GM23338 (cell line): ENCODE measurements around the gene SCNN1A. TPM values are rescaled to one million over a fixed set of nuclear protein-coding genes. Genes with fewer than 3 reads are reported as not detected.

Source experiments
- ATAC-seq: fragments of 200-7000 bp; cut with Tn5 transposase; 3 replicates; pipeline ENCODE4 v1.9.1; 2020
- DNase-seq: peaks from one replicate; pipeline ENCODE4 v3.0.0-alpha.2; 2015; ENCODE audit warnings: low spot score
- H2AFZ ChIP-seq: fragments of 200-600 bp; sonication (generic); 2 replicates; pipeline ENCODE4 v1.8.0; 2016; ENCODE audit warnings: antibody characterized with exemption, mild to moderate bottlenecking, moderate library complexity
- H3F3A ChIP-seq: fragments of 200-600 bp; sonication (generic); replicated peaks from 2 replicates; pipeline ENCODE4 v1.8.0; 2017; ENCODE audit warnings: antibody characterized with exemption, mixed run types, low read depth
- H3K27ac ChIP-seq: fragments of 200-600 bp; sonication (generic); 2 replicates; pipeline ENCODE4 v1.6.1; 2016; ENCODE audit warnings: low read depth
- H3K27me3 ChIP-seq: fragments of 200-600 bp; sonication (generic); 2 replicates; pipeline ENCODE4 v1.8.0; 2016; ENCODE audit warnings: mild to moderate bottlenecking, mixed run types, moderate library complexity; ENCODE audit not compliant: insufficient read depth
- H3K36me3 ChIP-seq: fragments of 200-600 bp; sonication (generic); 2 replicates; pipeline ENCODE4 v1.8.0; 2016; ENCODE audit warnings: mild to moderate bottlenecking; ENCODE audit not compliant: insufficient read depth
- H3K4me1 ChIP-seq: fragments of 200-600 bp; sonication (generic); 2 replicates; pipeline ENCODE4 v1.8.0; 2016; ENCODE audit warnings: mild to moderate bottlenecking, moderate library complexity; ENCODE audit not compliant: insufficient read depth
- H3K4me2 ChIP-seq: fragments of 200-600 bp; sonication (generic); 2 replicates; pipeline ENCODE4 v1.7.1; 2017; ENCODE audit warnings: mixed run types
- H3K4me3 ChIP-seq: fragments of 200-600 bp; sonication (generic); 2 replicates; pipeline ENCODE4 v1.6.1; 2016; ENCODE audit warnings: mixed run types
- H3K79me2 ChIP-seq: fragments of 200-600 bp; sonication (generic); replicated peaks from 2 replicates; pipeline ENCODE4 v1.8.0; 2017; ENCODE audit warnings: mild to moderate bottlenecking; ENCODE audit not compliant: insufficient read depth
- H3K9me2 ChIP-seq: fragments of 200-600 bp; sonication (generic); 2 replicates; pipeline ENCODE4 v1.8.0; 2017; ENCODE audit not compliant: insufficient read depth
- H4K20me1 ChIP-seq: fragments of 200-600 bp; sonication (generic); replicated peaks from 2 replicates; pipeline ENCODE4 v1.8.0; 2017; ENCODE audit warnings: mild to moderate bottlenecking; ENCODE audit not compliant: insufficient read depth
- H3K27ac Mint-ChIP-seq: 2 replicates; pipeline ENCODE4 v1.8.0; 2020; ENCODE audit warnings: inconsistent platforms, mild to moderate bottlenecking, moderate library complexity, mixed read lengths
- H3K27me3 Mint-ChIP-seq: 3 replicates; pipeline ENCODE4 v1.8.0; 2022; ENCODE audit warnings: low read depth, mild to moderate bottlenecking, moderate library complexity, mixed read lengths, inconsistent platforms; ENCODE audit not compliant: insufficient read depth, poor library complexity
- H3K36me3 Mint-ChIP-seq: 3 replicates; pipeline ENCODE4 v1.8.0; 2021; ENCODE audit warnings: low read depth, mild to moderate bottlenecking, inconsistent platforms, moderate library complexity, mixed read lengths
- H3K4me1 Mint-ChIP-seq: 3 replicates; pipeline ENCODE4 v1.8.0; 2020; ENCODE audit warnings: mild to moderate bottlenecking, inconsistent platforms, mixed read lengths
- H3K4me3 Mint-ChIP-seq: 3 replicates; pipeline ENCODE4 v1.8.0; 2021; ENCODE audit warnings: moderate library complexity, mild to moderate bottlenecking, inconsistent platforms, mixed read lengths
- H3K9me3 Mint-ChIP-seq: 3 replicates; pipeline ENCODE4 v1.8.0; 2020; ENCODE audit warnings: moderate library complexity, mild to moderate bottlenecking, inconsistent platforms, mixed read lengths
- CREB1 ChIP-seq: fragments of 250-450 bp; sonication (Bioruptor Pico); IDR thresholded peaks from 2 replicates; pipeline ENCODE4 v1.5.0; 2020; ENCODE audit warnings: low read depth, mild to moderate bottlenecking, moderate library complexity
- CTCF ChIP-seq, 2 experiments: fragments of 200-600 bp in 1 of 2; sonication (generic) in 1 of 2; conservative IDR thresholded peaks; 2 replicates each; pipeline versions ENCODE4 v1.5.1 to v1.6.1; 2016 to 2017; ENCODE audit warnings: antibody characterized with exemption in 2 of 2, low read depth in 2 of 2, mild to moderate bottlenecking in 2 of 2, moderate library complexity in 1 of 2
- ETS1 ChIP-seq: IDR thresholded peaks from 2 replicates; pipeline ENCODE4 v1.6.1; 2016; ENCODE audit warnings: antibody characterized with exemption
- EZH2 ChIP-seq: fragments of 200-600 bp; sonication (generic); IDR thresholded peaks from one replicate; pipeline ENCODE4 v1.8.0; 2017; ENCODE audit warnings: antibody characterized with exemption, mild to moderate bottlenecking, low read depth; ENCODE audit not compliant: unreplicated experiment
- EZH2phosphoT487 ChIP-seq: fragments of 200-600 bp; sonication (generic); IDR thresholded peaks from one replicate; pipeline ENCODE4 v1.8.1; 2018; ENCODE audit warnings: antibody characterized with exemption; ENCODE audit not compliant: unreplicated experiment
- JUNB ChIP-seq: IDR thresholded peaks from one replicate; pipeline ENCODE4 v1.6.1; 2016; ENCODE audit warnings: antibody characterized with exemption; ENCODE audit not compliant: unreplicated experiment
- NANOG ChIP-seq: IDR thresholded peaks from 2 replicates; pipeline ENCODE4 v1.6.1; 2016; ENCODE audit warnings: antibody characterized with exemption, borderline replicate concordance
- POLR2AphosphoS5 ChIP-seq: IDR thresholded peaks from 2 replicates; pipeline ENCODE4 v1.6.1; 2016; ENCODE audit warnings: antibody characterized with exemption, low read depth
- REST ChIP-seq: IDR thresholded peaks from one replicate; pipeline ENCODE4 v1.6.1; 2018; ENCODE audit warnings: antibody characterized with exemption; ENCODE audit not compliant: unreplicated experiment
- STAT1 ChIP-seq: IDR thresholded peaks from one replicate; pipeline ENCODE4 v1.6.1; 2016; ENCODE audit warnings: antibody characterized with exemption; ENCODE audit not compliant: unreplicated experiment
- ZNF114 ChIP-seq: fragments of 250-450 bp; sonication (Bioruptor Pico); IDR thresholded peaks from 2 replicates; pipeline ENCODE4 v1.5.0; 2020; ENCODE audit warnings: mild to moderate bottlenecking, moderate library complexity
- ZNF331 ChIP-seq: fragments of 250-450 bp; sonication (Bioruptor Pico); IDR thresholded peaks from 2 replicates; pipeline ENCODE4 v1.5.0; 2020; ENCODE audit warnings: low read depth, mild to moderate bottlenecking, moderate library complexity
- ZNF462 ChIP-seq: fragments of 250-450 bp; sonication (Bioruptor Pico); IDR thresholded peaks from 2 replicates; pipeline ENCODE4 v1.5.0; 2020; ENCODE audit warnings: mild to moderate bottlenecking, moderate library complexity
- polyA plus RNA-seq: library from polyadenylated mRNA; unstranded; fragments of >200 nt; fragmentation: Nextera tagmentation; extraction: Ambion mirVana; gene quantifications from 2 replicates; pipeline ENCODE4 v1.2.1, GENCODE V29; 2016
- total RNA-seq: library from RNA; depleted of rRNA; stranded (reverse); fragments of >200 nt; shearing (Covaris generic); gene quantifications from 2 replicates; pipeline ENCODE4 v1.2.3, GENCODE V29; 2014

The SCNN1A gene
- total and polyA plus RNA-seq, 2 experiments from 2014 or later = 37.1 to 125 TPM

GRCh38 chr12:6364044-6364374, 11.4 kb downstream of the SCNN1A start:
- H3K27me3 ChIP-seq = no peaks in the 10 kb centered on the region
- no peak overlapping the region for H2AFZ ChIP-seq
- DNase-seq (no peak), ATAC-seq (no peak; the same call in 2 of the 3 replicates)
- Mint-ChIP-seq H3K36me3 (peaks cover 62% of the 10 kb centered on the region), H3K27ac (no peak overlapping the region), H3K4me1 (peaks cover 25% of the 10 kb centered on the region), H3K27me3 (peaks cover 5% of the 10 kb centered on the region), H3K4me3 (peak overlapping the region; percentile 47; the same call in 2 of the 3 replicates), H3K9me3 (no peaks in the 10 kb centered on the region)
- peak overlapping the region; percentile 39; the same call in 1 of the 2 replicates for H3K27ac ChIP-seq
- no peaks in the 10 kb centered on the region for H3K9me2 ChIP-seq
- H3K79me2 ChIP-seq = peaks cover 56% of the 10 kb centered on the region
- peak overlapping the region; percentile 93 for H3K4me2 ChIP-seq
- 0 out of 2 replicates have a peak, but pooled peaks cover 12% of the 10 kb centered on the region for H3F3A ChIP-seq
- peak overlapping the region; percentile 82 for H3K4me3 ChIP-seq
- no peaks in the 10 kb centered on the region for H3K36me3 ChIP-seq
- peaks cover 24% of the 10 kb centered on the region for H4K20me1 ChIP-seq
- no peak for TF ChIP-seq ZNF462 (CRISPR knock-in tag)
- TF ChIP-seq EZH2 = no peak
- TF ChIP-seq CTCF (conservative IDR thresholded peaks at IDR 0.05; ENCODE audit: low read depth in 2 of 2) = no peak
- no peak for TF ChIP-seq ZNF114 (CRISPR knock-in tag)
- no peak for TF ChIP-seq POLR2AphosphoS5
- TF ChIP-seq ETS1 = no peak
- no peak for TF ChIP-seq STAT1
- TF ChIP-seq JUNB = no peak
- no peak for TF ChIP-seq ZNF331 (CRISPR knock-in tag)
- TF ChIP-seq CREB1 = no peak
- no peak for TF ChIP-seq NANOG
- no peak for TF ChIP-seq REST
- TF ChIP-seq EZH2phosphoT487 = no peak
- peaks cover 11% of the 10 kb centered on the region for H3K4me1 ChIP-seq
